ENCODE data around the gene ANGPTL7. TPM values are rescaled to one million over a fixed set of nuclear protein-coding genes. Genes with fewer than 3 reads are reported as not detected.

Gene ANGPTL7
- total RNA-seq, 1 experiment from 2014 or later: not detected

DNA sequence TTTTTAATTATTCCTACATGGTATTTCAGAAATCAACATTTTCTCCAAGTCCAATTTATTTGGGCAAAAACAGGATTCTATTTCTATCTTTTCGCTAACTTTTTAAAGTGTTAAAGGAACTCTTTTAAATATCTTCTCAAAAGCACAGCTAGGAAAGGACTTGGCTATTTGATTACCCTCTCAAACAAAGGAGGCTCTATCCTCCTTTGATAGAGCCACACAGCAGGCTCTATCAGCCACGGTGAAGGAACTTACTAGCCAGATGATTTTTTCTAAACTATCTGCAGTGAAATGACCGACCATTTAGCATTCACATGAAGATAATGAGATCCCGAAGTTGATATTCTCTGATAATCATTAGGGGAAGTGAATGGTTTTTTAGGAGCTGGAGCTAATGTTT is 9.1 kb downstream of the ANGPTL7 start (continued):
- TF ChIP-seq, protein P1, sequence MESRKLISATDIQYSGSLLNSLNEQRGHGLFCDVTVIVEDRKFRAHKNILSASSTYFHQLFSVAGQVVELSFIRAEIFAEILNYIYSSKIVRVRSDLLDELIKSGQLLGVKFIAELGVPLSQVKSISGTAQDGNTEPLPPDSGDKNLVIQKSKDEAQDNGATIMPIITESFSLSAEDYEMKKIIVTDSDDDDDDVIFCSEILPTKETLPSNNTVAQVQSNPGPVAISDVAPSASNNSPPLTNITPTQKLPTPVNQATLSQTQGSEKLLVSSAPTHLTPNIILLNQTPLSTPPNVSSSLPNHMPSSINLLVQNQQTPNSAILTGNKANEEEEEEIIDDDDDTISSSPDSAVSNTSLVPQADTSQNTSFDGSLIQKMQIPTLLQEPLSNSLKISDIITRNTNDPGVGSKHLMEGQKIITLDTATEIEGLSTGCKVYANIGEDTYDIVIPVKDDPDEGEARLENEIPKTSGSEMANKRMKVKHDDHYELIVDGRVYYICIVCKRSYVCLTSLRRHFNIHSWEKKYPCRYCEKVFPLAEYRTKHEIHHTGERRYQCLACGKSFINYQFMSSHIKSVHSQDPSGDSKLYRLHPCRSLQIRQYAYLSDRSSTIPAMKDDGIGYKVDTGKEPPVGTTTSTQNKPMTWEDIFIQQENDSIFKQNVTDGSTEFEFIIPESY (IDR thresholded peaks at IDR 0.05; ENCODE audit: extremely low read depth, insufficient replicate concordance, low read length): no peak
- TF ChIP-seq EZH2 (IDR thresholded peaks at IDR 0.05) (no peak), ZNF274 (IDR thresholded peaks at IDR 0.05; ENCODE audit: low read depth, low read length) (no peak), SP1 (IDR thresholded peaks at IDR 0.05; ENCODE audit: low read depth) (no peak), CEBPB (IDR thresholded peaks at IDR 0.05; ENCODE audit: low read depth) (no peak), TCF7L2 (IDR thresholded peaks at IDR 0.05; ENCODE audit: borderline replicate concordance, extremely low read depth, insufficient read depth, insufficient read length) (no peak), POLR2AphosphoS5 (IDR thresholded peaks at IDR 0.05; ENCODE audit: low read depth, low read length) (no peak), YY1 (IDR thresholded peaks at IDR 0.05; ENCODE audit: extremely low read depth, insufficient replicate concordance, low read depth, low read length) (no peak), ELF1 (IDR thresholded peaks at IDR 0.05; ENCODE audit: borderline replicate concordance, low read depth) (no peak)
- TF ChIP-seq, protein P2, sequence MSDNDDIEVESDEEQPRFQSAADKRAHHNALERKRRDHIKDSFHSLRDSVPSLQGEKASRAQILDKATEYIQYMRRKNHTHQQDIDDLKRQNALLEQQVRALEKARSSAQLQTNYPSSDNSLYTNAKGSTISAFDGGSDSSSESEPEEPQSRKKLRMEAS (IDR thresholded peaks at IDR 0.05): no peak

DNA sequence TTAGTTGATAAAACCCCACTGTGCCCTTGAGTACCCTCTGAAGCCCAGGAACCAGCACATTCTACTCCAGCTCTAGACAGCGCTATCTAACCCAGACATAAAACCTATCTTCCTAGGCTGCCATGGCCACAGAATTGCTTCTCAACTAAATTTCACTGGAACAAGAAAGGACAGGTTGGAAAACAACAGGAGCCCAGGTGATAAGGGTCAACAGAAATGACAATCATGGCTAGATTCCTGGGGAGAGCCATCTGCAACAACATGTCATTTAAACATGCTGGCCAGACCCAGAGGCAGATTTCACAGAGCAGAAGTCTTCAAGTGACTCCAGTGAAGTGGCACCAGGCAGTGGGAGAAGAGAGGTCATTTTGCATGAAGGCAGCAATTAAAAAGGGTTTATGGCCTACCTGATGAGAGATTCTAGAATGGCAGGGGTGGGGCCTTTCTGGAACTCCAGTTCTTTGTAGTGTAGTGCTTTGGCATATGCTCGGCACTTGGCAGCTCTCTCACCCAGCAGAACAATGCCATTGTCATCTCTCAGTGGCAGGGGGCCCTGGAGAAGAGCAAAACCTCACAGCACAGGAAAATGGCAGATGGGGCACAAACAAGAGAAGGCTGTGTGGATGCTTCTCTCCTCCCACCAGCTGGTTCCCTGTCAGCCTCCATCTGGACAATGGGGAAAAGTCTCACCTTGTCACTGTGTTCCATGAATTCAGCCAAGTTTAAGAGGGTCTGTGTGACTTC is 9.9 kb downstream of the ANGPTL7 start:
- intact Hi-C loops (cut with micrococcal nuclease): no loop called here
- Histone ChIP-seq H3K27ac (ENCODE audit: low read depth, low read length) (no peak overlapping the region), H3K36me3 (ENCODE audit: control insufficient read depth in 1 of 2, insufficient read depth in 2 of 2, low read length in 2 of 2) (peaks cover 24 to 27% of the 10 kb centered on the region in 2 experiments; a peak in 3 of 4 replicates), H3K79me2 (ENCODE audit: insufficient read depth, low read length) (no peaks in the 10 kb centered on the region), H3K9ac (ENCODE audit: low read length) (no peak overlapping the region), H3K4me2 (ENCODE audit: low read length) (no peak overlapping the region), H3K4me3 (replicated peaks in 1 of 2; ENCODE audit: low read depth in 1 of 2, low read length in 2 of 2) (no peak overlapping the region), H3K4me1 (ENCODE audit: control insufficient read depth in 1 of 2, insufficient read depth in 2 of 2, low read length in 2 of 2) (no peaks in the 10 kb centered on the region), H3K9me2 (ENCODE audit: insufficient read depth) (no peaks in the 10 kb centered on the region), H3K27me3 (ENCODE audit: insufficient read depth, low read length) (no peaks in the 10 kb centered on the region), H4K20me1 (ENCODE audit: insufficient read depth) (no peaks in the 10 kb centered on the region), H2AFZ (ENCODE audit: low read depth, low read length, poor library complexity, severe bottlenecking) (no peak overlapping the region), H3K9me3 (ENCODE audit: control insufficient read depth in 1 of 2, insufficient read depth in 1 of 2, low read depth in 1 of 2, low read length in 2 of 2) (no peaks in the 10 kb centered on the region)
- DNase-seq (ENCODE audit: low read depth, low spot score) (no peak), ATAC-seq (no peak)
- RAD21 ChIA-PET (ENCODE audit: low non-redundant PET in 1 of 2, low total read pairs in 2 of 2, uncharacterized antibody in 2 of 2, unreplicated experiment in 2 of 2): no interaction called here
- POLR2A ChIA-PET: no interaction called here
- TF ChIP-seq EZH2 (IDR thresholded peaks at IDR 0.05) (no peak), REST (IDR thresholded peaks at IDR 0.05; ENCODE audit: low read depth) (no peak), SP1 (IDR thresholded peaks at IDR 0.05; ENCODE audit: low read depth) (no peak), ELF1 (IDR thresholded peaks at IDR 0.05; ENCODE audit: borderline replicate concordance, low read depth) (no peak), ZNF274 (IDR thresholded peaks at IDR 0.05; ENCODE audit: low read depth, low read length) (no peak), SRF (IDR thresholded peaks at IDR 0.05; ENCODE audit: low read depth) (no peak), YY1 (IDR thresholded peaks at IDR 0.05; ENCODE audit: extremely low read depth, insufficient replicate concordance, low read depth, low read length) (no peak), ZFX (IDR thresholded peaks at IDR 0.05) (no peak), CBX3 (IDR thresholded peaks at IDR 0.05; ENCODE audit: low read depth) (no peak), TCF7L2 (IDR thresholded peaks at IDR 0.05; ENCODE audit: borderline replicate concordance, extremely low read depth, insufficient read depth, insufficient read length) (no peak), SIN3A (IDR thresholded peaks at IDR 0.05; ENCODE audit: low read depth) (no peak), CEBPB (IDR thresholded peaks at IDR 0.05; ENCODE audit: low read depth) (no peak)
- TF ChIP-seq, protein P1 (IDR thresholded peaks at IDR 0.05; ENCODE audit: extremely low read depth, insufficient replicate concordance, low read length): no peak
- CTCF ChIA-PET: no interaction called here
- no TSS peak for BruUV-seq (replicated peaks)
